GM21576 (cell line): ENCODE measurements around the gene EID2.
A peak's percentile ranks its signal among the peaks of the same experiment; 100 is the strongest.

ENCODE experiments used
- ATAC-seq: cut with Tn5 transposase; IDR thresholded peaks from one replicate; pipeline ENCODE4 v1.9.1; 2021; ENCODE audit warnings: mild to moderate bottlenecking, moderate library complexity; ENCODE audit not compliant: unreplicated experiment

The EID2 gene

DNA sequence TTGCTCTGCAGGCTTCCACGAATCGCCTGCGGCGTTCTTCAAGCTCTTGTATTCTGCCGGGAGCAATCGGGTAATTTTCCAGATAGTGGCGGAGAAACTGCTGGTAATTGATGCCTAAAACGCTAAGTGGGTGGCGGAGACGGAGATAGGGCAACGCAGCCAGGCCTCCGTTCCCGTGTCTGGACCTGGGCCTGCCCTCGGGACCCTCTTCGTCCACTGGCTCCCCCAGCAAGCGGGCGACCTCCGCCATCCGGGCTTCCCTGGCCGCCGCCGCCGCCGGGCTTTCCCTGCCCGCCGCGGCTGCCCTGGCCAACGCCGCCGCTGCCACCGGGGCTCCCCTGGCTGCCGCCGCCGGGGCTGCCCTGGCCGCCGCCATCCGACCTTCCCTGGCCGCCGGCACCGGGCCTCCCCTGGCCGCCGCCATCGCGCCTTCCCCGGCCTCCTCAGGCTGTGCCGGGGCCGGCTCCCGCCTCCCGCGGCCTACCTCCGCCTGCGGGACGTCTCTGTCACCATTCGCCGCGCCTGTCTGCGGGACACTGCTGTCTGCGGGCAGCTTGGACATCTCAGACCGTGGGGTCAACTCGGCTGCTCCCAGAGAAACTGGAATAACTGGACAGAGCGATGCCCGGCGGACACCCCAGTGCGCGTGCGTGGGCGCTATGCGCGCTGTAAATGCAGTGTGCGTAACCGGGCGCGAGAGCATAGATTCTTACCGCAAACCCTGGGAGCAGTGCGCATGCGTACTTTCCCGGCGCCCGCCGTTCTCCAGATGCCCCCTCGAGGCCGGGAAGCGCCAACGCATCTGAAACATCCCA lies at the start of gene EID2:
EID2 (minus strand) TSS at position 644 of the 815 bp plus-strand sequence; CDS start at position 562, 82 bp downstream.
- peak; percentile 84 for ATAC-seq

DNA sequence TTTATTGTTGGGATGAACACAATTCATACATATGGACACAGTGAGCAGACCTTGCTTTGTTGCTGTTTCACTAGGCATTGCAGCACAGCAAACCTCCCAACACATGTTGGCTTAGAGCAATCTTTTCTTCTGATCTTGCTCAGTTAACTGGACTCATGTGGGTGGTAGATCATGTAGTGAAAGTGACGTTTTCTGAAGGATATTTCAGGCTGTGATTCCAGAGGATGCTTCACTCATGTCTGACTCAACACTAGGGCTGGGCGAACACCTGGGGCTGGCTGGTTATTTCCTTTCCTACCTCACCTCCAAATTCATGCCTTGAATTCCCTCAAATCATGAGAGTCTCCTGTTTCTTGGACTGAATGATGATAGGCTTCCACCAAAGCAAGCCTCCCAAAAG lies 48.1 kb upstream of the EID2 start:
- ATAC-seq = no peak

DNA sequence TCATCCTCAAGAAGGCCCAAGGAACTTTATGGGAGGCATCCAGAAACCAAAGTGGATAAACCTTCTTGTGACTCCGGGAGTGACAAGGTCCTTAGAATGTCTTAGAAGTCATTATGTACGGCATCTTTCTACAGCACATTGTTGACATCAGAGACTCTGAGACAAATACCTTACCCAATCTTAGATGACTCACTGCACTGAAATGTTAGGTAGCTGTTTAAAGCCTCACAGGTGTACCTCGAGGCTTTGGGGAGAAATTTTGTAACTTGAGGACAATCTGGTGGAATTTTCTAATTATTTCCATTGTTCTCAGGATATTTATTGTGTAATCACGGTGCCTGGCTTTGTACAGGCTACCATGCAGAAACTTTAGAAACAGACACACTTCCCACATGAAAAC lies 47.5 kb upstream of the EID2 start:
- ATAC-seq = no peak

GRCh38 chr19:39582891-39583625 lies 43.1 kb upstream of the EID2 start:
- ATAC-seq = no peak

GRCh38 chr19:39582442-39582841 lies 42.5 kb upstream of the EID2 start:
- ATAC-seq = no peak

GRCh38 chr19:39568604-39569003 lies 28.6 kb upstream of the EID2 start:
- ATAC-seq = no peak

DNA sequence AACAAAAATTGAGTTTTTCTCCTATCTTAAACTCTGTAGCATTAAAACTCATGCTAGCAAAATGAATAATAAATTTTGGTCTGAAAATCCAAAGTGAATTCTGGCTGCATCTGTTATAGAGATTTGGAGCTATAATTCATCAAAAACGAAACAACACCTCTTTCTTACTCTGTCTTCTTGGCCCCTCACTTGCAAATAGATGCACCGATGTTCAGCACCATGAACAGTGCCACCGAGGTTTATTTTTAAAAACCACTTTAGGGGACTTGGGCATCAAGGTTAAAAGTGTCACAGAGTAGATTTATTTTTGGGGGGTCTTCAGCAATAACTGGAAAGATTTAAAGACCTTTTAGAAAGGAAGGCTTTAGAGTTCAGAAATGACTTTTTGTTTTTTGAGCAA lies 26.1 kb upstream of the EID2 start:
- no peak for ATAC-seq

DNA sequence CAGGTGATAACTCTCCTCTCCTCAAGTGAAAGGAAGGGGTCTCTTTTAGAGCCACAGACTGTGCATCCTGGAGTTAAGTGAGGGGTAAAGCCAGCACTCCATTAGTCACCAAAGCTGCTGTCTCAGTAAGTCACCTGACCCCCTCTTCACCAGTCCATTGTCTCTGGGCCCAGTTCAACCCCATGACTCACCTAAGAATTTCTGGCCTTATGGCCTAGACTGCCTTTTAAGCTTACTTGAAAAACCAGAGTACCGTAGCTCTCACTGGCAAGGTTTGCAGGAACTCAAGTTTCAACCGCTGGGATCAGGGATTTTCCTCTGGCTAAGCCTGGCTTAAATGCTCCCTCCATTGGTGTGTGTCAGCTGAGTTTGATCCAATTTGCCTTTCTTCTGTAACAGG lies 23.4 kb upstream of the EID2 start:
- no peak for ATAC-seq

DNA sequence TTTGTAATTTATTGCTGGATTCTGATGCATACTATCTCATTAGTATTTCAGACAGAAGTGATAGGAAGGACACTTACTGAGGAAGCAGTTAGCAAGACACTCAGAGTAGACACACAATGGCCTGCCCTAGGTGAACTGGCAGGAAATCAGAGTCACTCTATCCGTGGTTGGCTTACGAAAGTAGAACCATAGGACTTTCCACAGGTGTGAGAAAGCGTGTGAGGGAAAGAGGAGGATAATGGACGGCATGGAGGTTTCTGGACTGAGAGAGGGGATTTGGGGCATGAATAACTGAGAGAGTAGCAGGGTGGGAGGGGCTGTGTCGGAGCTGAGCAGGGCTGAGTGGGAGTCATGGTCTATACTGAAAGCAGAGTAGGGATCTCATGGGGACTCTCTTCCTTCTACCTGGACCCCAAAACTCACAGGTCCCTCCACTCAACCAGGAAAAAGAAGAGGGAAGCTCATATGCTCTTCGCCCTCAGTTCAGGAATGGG lies 18.7 kb upstream of the EID2 start:
- no peak for ATAC-seq

DNA sequence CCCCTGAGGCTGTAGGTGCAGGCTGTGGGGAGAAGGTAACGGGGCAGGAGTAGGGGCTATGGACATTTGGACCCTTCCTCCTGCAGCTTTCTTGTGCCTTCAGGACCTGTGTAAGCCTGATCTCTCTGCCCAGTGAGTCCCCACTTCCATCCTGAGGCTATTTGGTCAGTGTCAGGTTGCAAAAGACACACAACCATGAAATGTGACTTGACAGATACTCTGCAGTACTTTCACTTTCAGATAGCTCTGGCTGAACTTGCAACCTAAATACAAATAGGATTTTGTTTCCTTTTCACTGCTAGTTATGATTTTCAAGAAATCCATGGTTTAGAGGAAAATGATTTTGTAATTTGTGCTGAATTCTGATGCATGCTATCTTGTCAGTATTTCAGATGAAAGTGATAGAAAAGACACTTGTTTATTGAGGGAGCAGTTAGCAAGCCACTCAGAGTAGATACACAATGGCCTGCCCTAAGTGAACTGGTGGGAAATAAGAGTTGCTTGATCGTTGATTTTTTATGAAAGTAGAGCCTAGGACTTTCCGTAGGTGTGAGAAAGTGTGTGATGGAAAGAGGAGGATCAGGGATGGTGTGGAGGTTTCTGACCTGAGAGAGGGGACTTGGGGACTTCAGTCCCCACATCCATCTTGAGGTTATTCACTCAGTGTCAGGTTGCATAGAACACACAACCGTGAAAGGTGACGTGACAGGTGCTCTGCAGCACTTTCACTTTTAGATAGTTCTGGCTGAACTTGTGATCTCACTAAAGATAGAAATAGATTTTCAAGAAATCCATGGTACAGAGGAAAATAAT lies 18.1 kb upstream of the EID2 start:
- no peak for ATAC-seq

DNA sequence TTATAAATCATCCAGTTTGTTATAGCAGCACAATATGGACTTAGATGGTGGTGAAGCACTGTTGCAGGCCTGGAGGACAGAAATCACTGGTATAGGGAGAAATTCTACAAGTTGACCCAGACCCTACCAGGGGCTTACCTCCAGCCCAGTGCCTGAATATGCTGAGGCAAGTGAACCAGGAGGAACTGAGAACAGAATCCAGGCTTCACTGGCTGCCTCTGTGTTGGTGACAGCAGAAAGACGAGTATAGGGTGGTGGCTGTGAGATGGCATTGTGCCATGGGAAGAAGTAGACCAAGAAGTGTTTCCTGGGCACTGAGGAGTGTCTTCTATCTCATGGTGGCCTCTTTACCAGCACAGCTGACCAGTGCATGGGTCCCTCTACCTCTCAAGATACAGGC lies 15.9 kb upstream of the EID2 start:
- ATAC-seq = no peak

- ATAC-seq = no peak
These were observed 14.8 kb upstream of the EID2 start for GRCh38 chr19:39554701-39555311.

GRCh38 chr19:39553082-39553652 lies 13.2 kb upstream of the EID2 start:
- ATAC-seq = no peak

DNA sequence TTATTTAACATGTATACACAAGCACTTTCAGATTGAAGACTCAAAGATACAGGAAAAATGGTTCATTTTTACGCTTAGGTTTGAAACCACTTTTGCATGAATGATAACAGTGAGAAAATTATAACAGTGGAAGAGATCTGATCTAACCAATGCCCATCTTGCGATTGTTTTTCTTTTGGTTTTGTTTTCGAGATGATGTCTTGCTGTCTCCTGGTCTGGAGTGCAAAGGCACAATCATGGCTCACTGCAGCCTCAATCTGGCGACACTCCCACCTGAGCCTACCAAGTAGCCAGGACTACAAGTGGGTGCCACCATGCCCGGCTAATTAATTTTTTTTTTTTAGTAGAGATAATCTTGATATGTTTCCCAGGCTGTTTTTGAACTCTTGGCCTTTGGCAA lies 10.2 kb upstream of the EID2 start:
- no peak for ATAC-seq

- ATAC-seq = no peak
These were observed 6.6 kb upstream of the EID2 start for GRCh38 chr19:39546599-39546998.

DNA sequence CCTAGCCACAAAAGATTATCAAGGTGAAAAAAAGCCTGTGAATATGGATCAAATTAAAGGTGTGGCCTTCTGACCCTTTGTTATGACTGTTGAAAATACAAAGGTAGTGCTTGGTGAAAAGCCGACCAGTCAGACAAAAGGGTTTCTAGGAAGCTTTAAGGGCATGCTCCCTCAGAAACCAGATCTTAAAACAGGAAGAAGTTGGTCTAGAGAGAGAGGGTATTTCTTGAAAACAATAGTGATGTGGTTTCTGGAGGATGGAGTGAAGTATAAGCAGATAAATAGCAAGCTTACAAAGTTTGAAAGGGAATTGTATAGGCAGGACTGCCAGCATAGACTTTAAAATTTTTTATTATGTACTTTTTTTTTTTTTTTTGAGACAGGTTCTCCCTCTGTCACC lies 5.0 kb upstream of the EID2 start:
- no peak for ATAC-seq

DNA sequence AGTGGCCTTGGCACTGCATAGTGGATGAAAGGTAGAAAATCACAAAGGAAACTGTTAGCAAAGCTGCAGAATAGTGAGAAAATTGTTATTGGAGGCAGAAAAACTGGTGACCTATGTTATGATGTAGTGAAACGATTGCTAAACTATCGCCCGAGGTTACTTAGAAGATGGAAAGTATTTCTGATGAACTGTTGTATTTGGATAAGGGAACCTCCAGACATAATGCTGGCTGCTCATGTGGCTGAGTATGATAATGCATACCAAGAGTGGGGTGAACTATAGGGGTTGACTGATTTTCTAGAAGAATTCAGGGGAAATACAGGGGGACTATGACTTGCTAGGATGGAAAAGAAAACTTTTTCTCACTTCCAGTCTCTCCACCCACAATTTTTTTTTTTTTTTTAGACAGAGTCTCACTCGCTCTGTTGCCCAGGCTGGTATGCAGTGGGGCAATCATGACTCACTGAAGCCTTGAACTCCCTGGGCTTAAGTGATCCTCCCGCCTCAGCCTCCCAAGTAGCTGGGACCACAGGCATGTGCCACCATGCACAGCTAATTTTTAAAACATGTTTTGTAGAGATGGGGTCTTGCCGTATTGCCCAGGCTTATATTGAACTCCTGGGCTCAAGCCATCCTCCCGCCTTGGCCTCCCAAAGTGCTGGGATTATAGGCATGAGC lies 4.4 kb upstream of the EID2 start:
- ATAC-seq = no peak

GRCh38 chr19:39543477-39543857 lies 3.5 kb upstream of the EID2 start:
- ATAC-seq = no peak

DNA sequence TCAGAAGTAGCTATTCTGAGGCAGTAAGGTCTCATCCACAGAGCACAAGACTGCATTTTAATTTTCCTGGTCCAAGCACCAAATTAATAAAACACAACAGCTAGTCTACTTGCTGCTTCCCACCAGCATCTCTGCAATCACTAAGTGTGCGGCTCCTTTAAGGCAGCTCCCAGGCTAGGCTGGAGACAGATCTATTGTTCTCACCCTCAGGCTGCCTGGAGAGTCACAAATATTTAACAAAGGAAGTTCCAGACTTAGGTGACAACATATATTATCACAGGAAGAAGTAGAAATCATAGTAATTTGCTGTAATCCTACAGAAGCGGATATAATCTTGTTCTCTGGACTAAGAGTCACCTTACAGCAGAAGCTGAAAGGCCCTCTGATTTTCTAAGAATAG lies 2.2 kb upstream of the EID2 start:
- ATAC-seq = no peak

DNA sequence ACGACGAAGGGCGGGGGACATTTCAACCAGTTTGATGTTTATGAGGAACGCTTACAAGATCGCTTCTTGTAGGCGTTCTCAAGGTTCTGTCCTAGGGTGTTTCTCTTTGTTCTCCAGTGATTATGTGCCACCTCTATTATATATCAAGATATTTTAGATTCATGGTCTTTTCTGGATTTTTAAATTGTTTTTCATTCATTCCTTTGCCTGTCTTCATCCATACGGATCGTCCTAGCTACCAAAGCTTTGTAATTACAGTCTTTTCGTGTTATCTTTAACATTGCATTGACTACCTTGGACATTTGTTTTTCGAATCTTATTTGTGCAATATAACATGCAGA lies 342 bp upstream of the EID2 start:
- ATAC-seq = no peak
